ENCODE results near the gene BMP2K.

The BMP2K gene

DNA sequence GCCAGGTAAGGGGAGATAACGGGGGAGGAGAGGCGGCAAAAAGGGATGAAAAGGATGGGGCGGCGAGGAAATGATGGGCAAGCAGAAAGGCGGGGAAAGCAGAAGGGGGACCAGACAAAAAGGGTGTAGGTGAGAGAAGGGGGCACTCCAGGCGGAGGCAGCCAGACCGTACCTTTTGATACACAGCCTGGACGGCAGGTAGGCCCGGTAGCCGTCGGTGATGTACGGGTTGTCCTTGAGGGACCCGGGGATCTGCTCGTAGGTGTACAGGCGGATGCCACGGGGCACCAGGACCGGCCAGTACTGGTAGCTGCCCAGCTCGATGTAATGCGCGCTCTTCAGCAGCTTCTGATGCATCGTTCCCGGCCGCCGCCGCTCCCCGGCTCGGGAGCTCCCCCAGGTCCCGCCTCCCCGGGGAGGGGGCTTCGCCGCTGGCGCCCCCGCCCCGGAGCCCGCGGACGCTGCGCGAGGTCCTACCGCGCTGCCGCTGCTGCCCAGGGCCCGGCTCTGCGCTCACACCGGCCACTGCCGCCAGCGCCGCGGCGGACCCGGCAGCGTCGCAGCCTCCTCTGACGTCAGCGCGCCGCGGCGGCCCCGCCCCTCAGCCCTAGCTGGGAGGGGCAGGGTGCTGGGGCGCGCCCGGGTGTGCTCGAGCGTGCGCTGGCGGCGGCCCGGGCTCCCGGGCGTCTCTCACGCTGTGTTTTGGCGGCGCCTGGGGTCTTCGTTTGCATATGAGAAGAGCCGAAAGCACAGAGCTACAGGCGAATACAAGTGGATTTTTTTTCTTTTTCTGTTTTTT lies 162.9 kb downstream of the BMP2K start, which contains the start of gene PAQR3:
TSS of gene PAQR3 (minus strand) at position 571 of the 799 bp plus-strand sequence. CDS start at position 357, 214 bp downstream.
- DNase-seq = peak; percentile 20 to 75

- DNase-seq = peak in 1 of 2 experiments; percentile 47
Observed at GRCh38 chr4:78939667-78940008, 163.5 kb downstream of the BMP2K start.

- DNase-seq = no peak
Observed at GRCh38 chr4:78940752-78941151, 164.6 kb downstream of the BMP2K start.

- DNase-seq = no peak
Observed at GRCh38 chr4:78944381-78944780, 168.2 kb downstream of the BMP2K start.

- no peak for DNase-seq
Observed at GRCh38 chr4:78945651-78946179, 169.6 kb downstream of the BMP2K start.

DNA sequence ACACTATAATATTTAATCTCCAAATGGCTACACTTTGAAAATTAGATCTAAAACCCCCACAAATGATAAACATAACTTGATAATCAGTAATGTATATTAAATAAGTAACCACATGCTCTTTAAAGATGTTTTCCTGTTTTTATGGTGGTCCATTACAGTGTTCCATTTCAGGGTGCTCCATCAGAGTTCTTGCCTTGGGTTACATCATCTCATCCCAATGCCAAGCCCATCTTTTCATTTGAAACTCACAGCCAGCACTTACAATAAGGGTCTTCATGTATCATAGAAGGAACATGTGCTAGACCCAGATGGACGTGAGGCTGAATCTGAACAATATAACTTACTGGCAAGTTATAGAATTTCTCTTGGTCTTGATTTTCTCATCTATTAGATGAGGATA lies 173.6 kb downstream of the BMP2K start:
- no peak for DNase-seq

GRCh38 chr4:78951862-78952472 lies 175.8 kb downstream of the BMP2K start:
- DNase-seq = peak in 1 of 2 experiments; percentile 29

DNA sequence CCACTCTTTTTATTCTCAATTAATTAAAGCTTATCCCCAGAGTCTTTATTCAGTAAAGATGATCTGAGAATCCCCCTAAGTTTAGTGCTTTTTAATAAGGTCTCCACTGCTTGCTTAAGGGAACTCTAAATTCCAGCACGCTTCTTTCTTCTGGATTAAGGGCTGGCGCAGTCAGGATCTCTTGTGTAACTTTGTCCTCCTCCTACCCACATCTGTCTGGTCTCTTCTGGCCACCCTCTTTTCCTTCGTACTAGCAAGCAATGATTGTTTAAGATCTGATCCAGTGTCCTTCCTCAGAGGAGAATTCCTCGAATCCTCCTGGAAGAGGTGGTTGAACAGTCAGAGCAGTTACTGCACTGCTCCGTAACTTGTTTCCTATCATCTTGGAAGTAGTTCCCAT lies 177.1 kb downstream of the BMP2K start:
- DNase-seq = no peak

DNA sequence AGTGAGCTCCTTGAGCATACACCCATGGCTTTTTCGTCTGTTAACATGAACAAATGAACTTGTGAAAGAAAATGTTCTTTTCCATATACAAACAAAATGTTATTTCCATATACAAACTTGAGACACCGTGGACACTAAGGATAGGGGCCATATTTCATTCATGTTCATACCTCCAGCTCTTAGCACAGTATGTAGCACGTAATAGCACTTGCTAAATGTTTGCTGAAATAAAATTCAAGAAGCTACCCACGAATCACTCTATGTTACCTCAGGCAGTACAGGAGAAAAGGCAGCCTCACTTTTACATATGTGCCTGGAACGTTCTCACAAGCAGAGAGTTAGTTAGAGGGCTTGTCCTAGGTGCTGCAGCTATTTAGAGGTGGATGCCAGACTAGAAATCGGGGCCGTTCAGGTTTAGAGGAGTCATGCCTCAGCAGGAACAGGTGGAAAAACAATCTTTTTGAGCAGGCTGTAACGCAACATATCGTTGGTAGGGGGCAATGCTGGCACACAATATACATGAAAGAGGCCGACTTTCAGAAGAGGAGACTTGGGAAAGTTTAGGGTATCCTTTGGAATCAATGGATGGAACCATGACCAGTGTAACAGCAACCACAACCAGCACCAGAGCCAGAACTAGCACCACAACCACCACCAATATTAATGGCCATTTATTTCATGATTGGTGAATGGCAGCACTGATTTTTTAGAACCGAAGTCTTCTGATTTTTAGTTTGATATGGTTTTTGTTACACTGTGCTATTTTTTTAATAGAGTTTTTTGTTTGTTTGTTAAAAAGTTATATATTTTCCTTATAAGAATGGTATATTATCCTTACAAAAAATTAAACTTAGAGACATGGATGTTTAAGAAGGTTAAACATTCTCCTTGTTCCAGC lies 177.9 kb downstream of the BMP2K start:
- DNase-seq = peak; percentile 37 to 67

- DNase-seq = no peak
Observed at GRCh38 chr4:78956975-78957374, 180.8 kb downstream of the BMP2K start.

- DNase-seq = no peak
Observed at GRCh38 chr4:78960926-78961325, 184.8 kb downstream of the BMP2K start.

Data from NCI-H524 (cell line).